HFFc6 (cell line): Measurements from ENCODE around the gene SERPINA10. TPM values are rescaled to one million over a fixed set of nuclear protein-coding genes. Genes with fewer than 3 reads are reported as not detected.

Experiments used
- DNase-seq: peaks from one replicate; pipeline ENCODE4 v3.0.0-alpha.2; 2018
- H3K27ac Mint-ChIP-seq: 2 replicates; pipeline ENCODE4 v1.8.0; 2020; ENCODE audit warnings: mild to moderate bottlenecking, mixed read lengths
- H3K27me3 Mint-ChIP-seq: 2 replicates; pipeline ENCODE4 v1.8.0; 2021; ENCODE audit warnings: mild to moderate bottlenecking, moderate library complexity, mixed read lengths; ENCODE audit not compliant: insufficient read depth
- H3K36me3 Mint-ChIP-seq: 2 replicates; pipeline ENCODE4 v1.8.0; 2021; ENCODE audit warnings: low read depth, mixed read lengths
- H3K4me1 Mint-ChIP-seq: 2 replicates; pipeline ENCODE4 v1.8.0; 2020; ENCODE audit warnings: low read depth, mixed read lengths
- H3K4me3 Mint-ChIP-seq: 2 replicates; pipeline ENCODE4 v1.8.0; 2020; ENCODE audit warnings: mild to moderate bottlenecking, moderate library complexity, mixed read lengths
- H3K9me3 Mint-ChIP-seq: 2 replicates; pipeline ENCODE4 v1.8.0; 2020; ENCODE audit warnings: mild to moderate bottlenecking, mixed read lengths
- total RNA-seq, 6 experiments: library from RNA; stranded (reverse); fragmentation: NEBNext Ultra II Directional; extraction: Animal tissue kit (Norgen Biotek cat#: 25700); gene quantifications; 2 replicates in 1 of 6; 3 replicates in 5 of 6; pipeline ENCODE4 v1.2.3, GENCODE V29; 2021
- TF ChIP-seq, protein P1 (sequence below): fragments of 200-600 bp; sonication (generic); IDR thresholded peaks from 2 replicates; pipeline ENCODE4 v1.5.0; 2021; ENCODE audit warnings: antibody characterized with exemption, mild to moderate bottlenecking

SERPINA10 gene
- total RNA-seq, 6 experiments from 2014 or later = not detected

DNA sequence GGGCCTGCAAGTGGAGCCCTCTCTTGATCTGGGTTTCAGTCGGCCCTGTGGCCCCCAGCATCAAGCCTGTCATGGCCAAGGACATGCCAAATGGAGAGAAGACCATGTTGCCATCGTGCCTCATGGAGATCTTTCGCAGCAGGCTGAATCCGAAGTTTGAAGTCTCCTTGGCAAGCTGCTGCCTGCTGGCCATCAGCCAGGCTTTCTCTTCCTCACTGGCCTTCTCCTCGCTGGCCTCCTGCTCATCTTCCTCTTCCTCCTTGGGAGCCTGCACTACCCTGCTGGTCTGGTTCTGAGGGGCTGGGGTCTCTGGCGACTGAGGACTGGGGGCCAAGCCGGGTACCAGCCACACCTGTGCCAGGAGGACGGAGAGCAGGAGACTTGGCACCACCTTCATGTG, 2.9 kb downstream of the SERPINA10 start:
- DNase-seq = no peak
- Mint-ChIP-seq H3K4me1 (no peaks in the 10 kb centered on the region), H3K36me3 (no peaks in the 10 kb centered on the region), H3K4me3 (no peak overlapping the region), H3K9me3 (peaks cover 57% of the 10 kb centered on the region), H3K27ac (no peak overlapping the region), H3K27me3 (peaks cover 6% of the 10 kb centered on the region)
- TF ChIP-seq, protein P1, sequence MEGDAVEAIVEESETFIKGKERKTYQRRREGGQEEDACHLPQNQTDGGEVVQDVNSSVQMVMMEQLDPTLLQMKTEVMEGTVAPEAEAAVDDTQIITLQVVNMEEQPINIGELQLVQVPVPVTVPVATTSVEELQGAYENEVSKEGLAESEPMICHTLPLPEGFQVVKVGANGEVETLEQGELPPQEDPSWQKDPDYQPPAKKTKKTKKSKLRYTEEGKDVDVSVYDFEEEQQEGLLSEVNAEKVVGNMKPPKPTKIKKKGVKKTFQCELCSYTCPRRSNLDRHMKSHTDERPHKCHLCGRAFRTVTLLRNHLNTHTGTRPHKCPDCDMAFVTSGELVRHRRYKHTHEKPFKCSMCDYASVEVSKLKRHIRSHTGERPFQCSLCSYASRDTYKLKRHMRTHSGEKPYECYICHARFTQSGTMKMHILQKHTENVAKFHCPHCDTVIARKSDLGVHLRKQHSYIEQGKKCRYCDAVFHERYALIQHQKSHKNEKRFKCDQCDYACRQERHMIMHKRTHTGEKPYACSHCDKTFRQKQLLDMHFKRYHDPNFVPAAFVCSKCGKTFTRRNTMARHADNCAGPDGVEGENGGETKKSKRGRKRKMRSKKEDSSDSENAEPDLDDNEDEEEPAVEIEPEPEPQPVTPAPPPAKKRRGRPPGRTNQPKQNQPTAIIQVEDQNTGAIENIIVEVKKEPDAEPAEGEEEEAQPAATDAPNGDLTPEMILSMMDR = no peak

- H3K27me3 Mint-ChIP-seq = peaks cover 6% of the 10 kb centered on the region
- H3K36me3 Mint-ChIP-seq = no peaks in the 10 kb centered on the region
- H3K4me1 Mint-ChIP-seq = no peaks in the 10 kb centered on the region
- H3K4me3 Mint-ChIP-seq = no peak overlapping the region
- peaks cover 57% of the 10 kb centered on the region for H3K9me3 Mint-ChIP-seq
- TF ChIP-seq, protein P1 = no peak
- H3K27ac Mint-ChIP-seq = no peak overlapping the region
- DNase-seq = no peak
Measured at GRCh38 chr14:94288610-94289465, 4.2 kb downstream of the SERPINA10 start.

DNA sequence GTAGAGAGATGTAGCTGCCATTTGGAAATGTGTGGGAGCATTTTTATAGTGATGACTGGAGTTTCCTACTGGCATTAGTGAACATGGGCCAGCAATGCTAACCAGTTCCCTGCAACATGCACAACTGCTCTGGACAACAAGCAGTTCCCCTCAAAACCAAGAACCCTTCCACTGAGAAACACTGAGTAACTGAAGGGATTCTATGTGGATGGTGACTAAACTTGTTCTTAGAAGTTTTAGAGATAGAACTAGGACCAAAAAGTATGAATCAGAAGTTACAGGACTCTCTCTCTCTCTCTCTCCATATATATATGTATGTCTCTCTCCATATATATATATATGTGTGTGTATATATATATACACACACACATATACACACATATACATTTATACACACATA, 7.9 kb downstream of the SERPINA10 start:
- H3K4me3 Mint-ChIP-seq = no peak overlapping the region
- TF ChIP-seq, protein P1 = no peak
- DNase-seq = no peak
- no peak overlapping the region for H3K27ac Mint-ChIP-seq
- peaks cover 4% of the 10 kb centered on the region for H3K27me3 Mint-ChIP-seq
- no peaks in the 10 kb centered on the region for H3K4me1 Mint-ChIP-seq
- peaks cover 29% of the 10 kb centered on the region for H3K9me3 Mint-ChIP-seq
- H3K36me3 Mint-ChIP-seq = no peaks in the 10 kb centered on the region

DNA sequence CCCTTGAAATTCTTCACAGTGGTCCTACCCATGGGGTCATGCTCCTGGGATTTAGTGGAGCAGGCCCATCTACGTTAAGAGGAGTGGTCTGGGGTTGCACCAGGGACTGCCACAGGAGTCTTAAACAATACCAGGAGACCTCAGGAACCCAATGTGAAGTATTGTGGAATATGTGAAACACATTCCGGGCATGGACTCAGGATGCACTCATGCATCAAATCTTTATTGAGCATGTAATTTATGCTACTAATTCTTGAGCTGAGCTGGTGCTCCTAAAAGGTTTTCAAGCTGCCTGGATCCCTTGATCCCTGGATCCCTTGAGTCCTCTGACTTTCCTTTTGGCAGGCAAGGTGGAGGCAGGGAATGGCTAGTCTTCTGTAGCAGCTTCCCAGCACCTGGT, 8.8 kb downstream of the SERPINA10 start:
- TF ChIP-seq, protein P1 = no peak
- Mint-ChIP-seq H3K4me3 (no peak overlapping the region), H3K9me3 (peaks cover 21% of the 10 kb centered on the region), H3K36me3 (no peaks in the 10 kb centered on the region), H3K27me3 (peaks cover 2% of the 10 kb centered on the region; the same call in 1 of the 2 replicates), H3K4me1 (no peaks in the 10 kb centered on the region), H3K27ac (no peak overlapping the region)
- DNase-seq = no peak

GRCh38 chr14:94282991-94283723, 9.9 kb downstream of the SERPINA10 start:
- DNase-seq = no peak
- Mint-ChIP-seq H3K9me3 (peaks cover 11% of the 10 kb centered on the region), H3K27me3 (peaks cover 2% of the 10 kb centered on the region; the same call in 1 of the 2 replicates), H3K27ac (no peak overlapping the region), H3K4me3 (no peak overlapping the region), H3K36me3 (no peaks in the 10 kb centered on the region), H3K4me1 (no peaks in the 10 kb centered on the region)
- TF ChIP-seq, protein P1 = no peak
